Activated T-cell treated with anti-CD3 and anti-CD28 coated beads, Interleukin-2, amount 50 U/mL, for 4 hours (primary cell): ENCODE results near the gene HGFAC. TPM values are rescaled to one million over a fixed set of nuclear protein-coding genes. Genes with fewer than 3 reads are reported as not detected.

ENCODE experiments used
- ATAC-seq, 2 donors: fragments of 200-7000 bp; cut with Tn5 transposase; one replicate each; pipeline ENCODE4 v1.10.0; 2021
- DNase-seq: peaks from one replicate; pipeline ENCODE4 v3.0.0-alpha.2; 2020
- H3K27me3 Mint-ChIP-seq: one replicate; pipeline ENCODE4 v1.8.0; 2021; ENCODE audit warnings: low read depth, mixed read lengths
- H3K36me3 Mint-ChIP-seq: one replicate; pipeline ENCODE4 v1.8.0; 2022; ENCODE audit warnings: mixed read lengths; ENCODE audit not compliant: insufficient read depth
- H3K4me1 Mint-ChIP-seq: one replicate; pipeline ENCODE4 v1.8.0; 2021; ENCODE audit warnings: low read depth, mixed read lengths
- H3K4me3 Mint-ChIP-seq: one replicate; pipeline ENCODE4 v1.8.0; 2021; ENCODE audit warnings: mild to moderate bottlenecking, moderate library complexity, mixed read lengths
- H3K9me3 Mint-ChIP-seq: one replicate; pipeline ENCODE4 v1.8.0; 2021; ENCODE audit warnings: mixed read lengths
- total RNA-seq, 3 donors: library from RNA; stranded (reverse); gene quantifications; one replicate each; pipeline ENCODE4 v1.2.1, GENCODE V29; 2021

The HGFAC gene
- total RNA-seq, 3 donors from 2014 or later, result 0.11 TPM; not detected in 2

- DNase-seq (no peak), ATAC-seq (no peak)
- H3K9me3 Mint-ChIP-seq, result no peaks in the 10 kb centered on the region
- no peak overlapping the region for H3K4me3 Mint-ChIP-seq
- H3K36me3 Mint-ChIP-seq, result no peaks in the 10 kb centered on the region
- H3K4me1 Mint-ChIP-seq, result no peaks in the 10 kb centered on the region
- H3K27me3 Mint-ChIP-seq, result peaks cover 5% of the 10 kb centered on the region
These were observed 30.8 kb downstream of the HGFAC start for GRCh38 chr4:3472411-3473141.

- Mint-ChIP-seq H3K9me3 (no peaks in the 10 kb centered on the region), H3K36me3 (no peaks in the 10 kb centered on the region), H3K4me3 (no peak overlapping the region), H3K27me3 (peaks cover 5% of the 10 kb centered on the region), H3K4me1 (no peaks in the 10 kb centered on the region)
- DNase-seq, result no peak
- ATAC-seq, result no peak
These were observed 31.6 kb downstream of the HGFAC start for GRCh38 chr4:3473181-3473950.

- Mint-ChIP-seq H3K36me3 (no peaks in the 10 kb centered on the region), H3K27me3 (peaks cover 5% of the 10 kb centered on the region), H3K4me3 (no peak overlapping the region), H3K9me3 (no peaks in the 10 kb centered on the region), H3K4me1 (no peaks in the 10 kb centered on the region)
- DNase-seq (no peak), ATAC-seq (no peak)
These were observed 32.4 kb downstream of the HGFAC start for GRCh38 chr4:3473996-3474765.

- Mint-ChIP-seq H3K27me3 (peaks cover 5% of the 10 kb centered on the region), H3K36me3 (no peaks in the 10 kb centered on the region), H3K9me3 (no peaks in the 10 kb centered on the region), H3K4me1 (no peaks in the 10 kb centered on the region), H3K4me3 (no peak overlapping the region)
- ATAC-seq (no peak), DNase-seq (no peak)
These were observed 33.4 kb downstream of the HGFAC start for GRCh38 chr4:3475041-3475712.

GRCh38 chr4:3475713-3476260, 34.0 kb downstream of the HGFAC start:
- no peak for DNase-seq
- Mint-ChIP-seq H3K36me3 (no peaks in the 10 kb centered on the region), H3K27me3 (peaks cover 10% of the 10 kb centered on the region), H3K9me3 (no peaks in the 10 kb centered on the region), H3K4me1 (no peaks in the 10 kb centered on the region), H3K4me3 (no peak overlapping the region)
- ATAC-seq, result no peak

GRCh38 chr4:3476341-3476747, 34.6 kb downstream of the HGFAC start:
- H3K27me3 Mint-ChIP-seq, result peaks cover 14% of the 10 kb centered on the region
- DNase-seq (no peak), ATAC-seq (no peak)
- no peaks in the 10 kb centered on the region for H3K9me3 Mint-ChIP-seq
- no peaks in the 10 kb centered on the region for H3K4me1 Mint-ChIP-seq
- H3K36me3 Mint-ChIP-seq, result no peaks in the 10 kb centered on the region
- no peak overlapping the region for H3K4me3 Mint-ChIP-seq

- H3K36me3 Mint-ChIP-seq, result no peaks in the 10 kb centered on the region
- no peaks in the 10 kb centered on the region for H3K4me1 Mint-ChIP-seq
- H3K4me3 Mint-ChIP-seq, result no peak overlapping the region
- ATAC-seq (no peak), DNase-seq (no peak)
- H3K9me3 Mint-ChIP-seq, result no peaks in the 10 kb centered on the region
- H3K27me3 Mint-ChIP-seq, result peaks cover 21% of the 10 kb centered on the region
These were observed 35.4 kb downstream of the HGFAC start for GRCh38 chr4:3476936-3477749.

GRCh38 chr4:3477750-3478430, 36.1 kb downstream of the HGFAC start:
- Mint-ChIP-seq H3K27me3 (peaks cover 26% of the 10 kb centered on the region), H3K36me3 (no peaks in the 10 kb centered on the region), H3K4me3 (no peak overlapping the region), H3K4me1 (no peaks in the 10 kb centered on the region), H3K9me3 (no peaks in the 10 kb centered on the region)
- no peak for ATAC-seq
- no peak for DNase-seq

- Mint-ChIP-seq H3K27me3 (peaks cover 30% of the 10 kb centered on the region), H3K4me1 (no peaks in the 10 kb centered on the region), H3K9me3 (no peaks in the 10 kb centered on the region), H3K4me3 (no peak overlapping the region), H3K36me3 (no peaks in the 10 kb centered on the region)
- DNase-seq (no peak), ATAC-seq (no peak)
These were observed 36.9 kb downstream of the HGFAC start for GRCh38 chr4:3478446-3479357.

- no peaks in the 10 kb centered on the region for H3K9me3 Mint-ChIP-seq
- H3K27me3 Mint-ChIP-seq, result peaks cover 35% of the 10 kb centered on the region
These were observed 37.8 kb downstream of the HGFAC start for GRCh38 chr4:3479358-3480101.

GRCh38 chr4:3480528-3481112, 38.9 kb downstream of the HGFAC start:
- peaks cover 37% of the 10 kb centered on the region for H3K27me3 Mint-ChIP-seq
- H3K9me3 Mint-ChIP-seq, result no peaks in the 10 kb centered on the region
- ATAC-seq (peak; percentile 74 to 75), DNase-seq (peak; percentile 70)
- peaks cover 2% of the 10 kb centered on the region for H3K4me1 Mint-ChIP-seq
- H3K36me3 Mint-ChIP-seq, result no peaks in the 10 kb centered on the region
- H3K4me3 Mint-ChIP-seq, result no peak overlapping the region

More at GRCh38 chr4:3479358-3480101, 37.8 kb downstream of the HGFAC start:
- no peaks in the 10 kb centered on the region for H3K36me3 Mint-ChIP-seq
- no peaks in the 10 kb centered on the region for H3K4me1 Mint-ChIP-seq
- no peak overlapping the region for H3K4me3 Mint-ChIP-seq
- no peak for ATAC-seq
- DNase-seq, result no peak
